ENCODE data around the gene UCKL1.
"Not testable (repeated sequence)": the region's sequence is repeated elsewhere in the genome, so short reads cannot be mapped to it uniquely, and the experiment has no call there.

Gene UCKL1

DNA sequence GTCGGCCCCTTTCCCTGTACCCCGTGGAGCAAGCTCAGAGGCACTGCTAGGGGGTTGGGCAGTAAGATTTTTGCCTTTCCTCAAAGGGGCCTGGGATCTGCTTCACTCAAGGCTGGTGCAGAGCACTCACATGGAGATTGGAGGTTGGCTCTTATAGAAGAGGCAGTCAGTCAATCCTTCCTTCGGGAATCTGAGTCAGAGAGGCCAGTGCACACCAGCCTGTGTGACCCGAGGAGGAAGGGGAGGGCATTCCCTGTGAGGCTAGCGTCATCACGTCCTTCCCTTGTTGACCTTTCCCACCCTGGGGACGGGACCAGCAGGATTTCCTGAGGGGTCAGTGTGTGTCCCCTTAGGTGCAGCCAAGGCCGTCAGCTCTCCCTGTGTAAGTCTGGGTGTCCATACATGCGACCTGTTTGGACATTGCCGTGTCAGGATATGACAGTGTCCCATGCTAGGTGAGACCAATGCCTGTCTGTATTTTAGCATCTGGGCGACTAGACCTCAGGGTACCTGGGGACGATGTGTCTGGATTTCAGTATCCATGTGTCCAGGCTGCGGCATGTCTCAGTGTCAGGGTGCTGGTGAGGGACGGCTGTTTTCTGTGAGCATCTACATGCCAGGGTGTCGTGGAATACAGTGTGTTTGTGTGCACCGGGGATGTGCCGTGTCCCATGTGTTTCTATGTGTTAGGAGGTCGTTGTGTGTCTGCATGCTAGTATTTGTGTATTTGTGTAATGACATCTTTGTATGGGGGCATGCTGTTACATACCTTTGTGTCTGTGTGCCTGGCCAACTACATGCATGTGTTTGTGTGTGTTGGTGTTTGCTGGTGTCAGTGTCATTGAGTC, 16.3 kb upstream of the UCKL1 start:
- H3K9ac ChIP-seq (ENCODE audit: low read depth in 1 of 2, low read length in 2 of 2), result no peak overlapping the region

DNA sequence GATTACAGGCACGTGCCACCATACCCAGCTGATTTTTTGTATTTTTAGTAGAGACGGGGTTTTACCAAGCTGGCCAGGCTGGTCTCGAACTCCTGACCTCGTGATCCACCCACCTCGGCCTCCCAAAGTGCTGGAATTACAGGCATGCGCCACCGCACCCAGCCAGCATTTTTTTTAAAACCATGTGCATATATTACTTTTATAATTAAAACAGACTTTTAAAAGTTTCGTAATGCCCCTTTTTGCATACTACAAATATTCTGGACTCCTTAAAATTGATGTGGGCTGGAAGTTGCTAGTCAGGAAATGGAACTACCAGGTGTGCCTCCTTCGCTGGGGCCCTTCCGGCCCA, 15.7 kb upstream of the UCKL1 start:
- peaks cover 6 to 14% of the 10 kb centered on the region in 2 donors for H3K4me1 ChIP-seq (ENCODE audit: control insufficient read depth in 2 of 2, insufficient read depth in 2 of 2, low read length in 2 of 2)
- H3K36me3 ChIP-seq (ENCODE audit: control insufficient read depth in 2 of 2, insufficient read depth in 2 of 2, low read length in 2 of 2); H3K4me3 ChIP-seq (ENCODE audit: low read length in 2 of 2); H3K9me3 ChIP-seq (ENCODE audit: control insufficient read depth in 2 of 2, low read length in 2 of 2); H3K27me3 ChIP-seq (ENCODE audit: control insufficient read depth in 2 of 2, insufficient read depth in 2 of 2, low read length in 2 of 2); H3K9ac ChIP-seq (ENCODE audit: low read depth in 1 of 2, low read length in 2 of 2); H3K27ac ChIP-seq (ENCODE audit: low read depth in 2 of 2, low read length in 2 of 2): not testable (repeated sequence)

More for the DNA sequence above, 16.3 kb upstream of the UCKL1 start:
- H3K27me3 ChIP-seq (ENCODE audit: control insufficient read depth in 2 of 2, insufficient read depth in 2 of 2, low read length in 2 of 2), result peaks cover 7 to 11% of the 10 kb centered on the region in 2 donors
- peaks cover 6 to 15% of the 10 kb centered on the region in 2 donors for H3K4me1 ChIP-seq (ENCODE audit: control insufficient read depth in 2 of 2, insufficient read depth in 2 of 2, low read length in 2 of 2)
- no peaks in the 10 kb centered on the region for H3K9me3 ChIP-seq (ENCODE audit: control insufficient read depth in 2 of 2, low read length in 2 of 2)
- H3K36me3 ChIP-seq (ENCODE audit: control insufficient read depth in 2 of 2, insufficient read depth in 2 of 2, low read length in 2 of 2), result peaks cover 0 to 4% of the 10 kb centered on the region in 2 donors
- no peak overlapping the region for H3K27ac ChIP-seq (ENCODE audit: low read depth in 2 of 2, low read length in 2 of 2)
- H3K4me3 ChIP-seq (ENCODE audit: low read length in 2 of 2), result no peak overlapping the region

DNA sequence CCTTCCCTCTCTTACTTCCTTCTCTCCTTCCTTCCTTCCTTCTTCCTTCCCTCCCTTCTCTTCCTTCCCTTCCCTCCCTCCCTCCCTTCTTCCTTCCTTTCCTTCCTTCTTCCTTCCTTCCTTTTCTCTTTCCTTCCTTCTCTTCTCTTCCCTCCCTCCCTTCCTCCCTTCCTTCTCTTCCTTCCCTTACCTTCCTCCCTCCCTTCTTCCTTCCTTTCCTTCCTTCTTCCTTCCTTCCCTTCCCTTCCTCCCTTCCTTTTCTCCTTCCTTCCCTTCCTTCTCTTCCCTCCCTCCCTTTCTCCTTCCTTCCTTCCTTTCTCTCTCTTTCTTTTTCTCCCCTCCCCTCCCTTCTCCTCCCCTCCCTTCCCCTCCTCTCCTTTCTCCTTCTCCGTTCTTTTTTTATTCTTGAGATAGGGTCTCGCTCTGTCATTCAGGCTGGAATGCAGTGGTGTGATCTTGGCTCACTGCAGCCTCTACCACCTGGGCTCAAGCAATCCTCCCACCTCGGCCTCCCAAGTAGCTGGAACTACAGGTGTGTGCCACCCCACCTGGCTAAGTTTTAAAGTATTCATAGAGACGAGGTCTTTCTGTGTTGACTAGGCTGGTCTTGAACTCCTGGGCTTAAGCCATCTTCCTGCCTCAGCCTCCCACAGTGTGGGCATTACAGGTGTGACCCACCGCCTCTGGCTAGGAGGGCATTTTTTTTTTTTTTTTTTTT, 14.7 kb upstream of the UCKL1 start:
- H3K9me3 ChIP-seq (ENCODE audit: control insufficient read depth in 2 of 2, low read length in 2 of 2), result no peaks in the 10 kb centered on the region
- H3K4me1 ChIP-seq (ENCODE audit: control insufficient read depth in 2 of 2, insufficient read depth in 2 of 2, low read length in 2 of 2), result peaks cover 6 to 14% of the 10 kb centered on the region in 2 donors
- no peak overlapping the region for H3K9ac ChIP-seq (ENCODE audit: low read depth in 1 of 2, low read length in 2 of 2)
- no peak overlapping the region for H3K27ac ChIP-seq (ENCODE audit: low read depth in 2 of 2, low read length in 2 of 2)
- no peak overlapping the region for H3K4me3 ChIP-seq (ENCODE audit: low read length in 2 of 2)
- peaks cover 0 to 10% of the 10 kb centered on the region in 2 donors for H3K36me3 ChIP-seq (ENCODE audit: control insufficient read depth in 2 of 2, insufficient read depth in 2 of 2, low read length in 2 of 2)
- H3K27me3 ChIP-seq (ENCODE audit: control insufficient read depth in 2 of 2, insufficient read depth in 2 of 2, low read length in 2 of 2), result peaks cover 7 to 8% of the 10 kb centered on the region in 2 donors

DNA sequence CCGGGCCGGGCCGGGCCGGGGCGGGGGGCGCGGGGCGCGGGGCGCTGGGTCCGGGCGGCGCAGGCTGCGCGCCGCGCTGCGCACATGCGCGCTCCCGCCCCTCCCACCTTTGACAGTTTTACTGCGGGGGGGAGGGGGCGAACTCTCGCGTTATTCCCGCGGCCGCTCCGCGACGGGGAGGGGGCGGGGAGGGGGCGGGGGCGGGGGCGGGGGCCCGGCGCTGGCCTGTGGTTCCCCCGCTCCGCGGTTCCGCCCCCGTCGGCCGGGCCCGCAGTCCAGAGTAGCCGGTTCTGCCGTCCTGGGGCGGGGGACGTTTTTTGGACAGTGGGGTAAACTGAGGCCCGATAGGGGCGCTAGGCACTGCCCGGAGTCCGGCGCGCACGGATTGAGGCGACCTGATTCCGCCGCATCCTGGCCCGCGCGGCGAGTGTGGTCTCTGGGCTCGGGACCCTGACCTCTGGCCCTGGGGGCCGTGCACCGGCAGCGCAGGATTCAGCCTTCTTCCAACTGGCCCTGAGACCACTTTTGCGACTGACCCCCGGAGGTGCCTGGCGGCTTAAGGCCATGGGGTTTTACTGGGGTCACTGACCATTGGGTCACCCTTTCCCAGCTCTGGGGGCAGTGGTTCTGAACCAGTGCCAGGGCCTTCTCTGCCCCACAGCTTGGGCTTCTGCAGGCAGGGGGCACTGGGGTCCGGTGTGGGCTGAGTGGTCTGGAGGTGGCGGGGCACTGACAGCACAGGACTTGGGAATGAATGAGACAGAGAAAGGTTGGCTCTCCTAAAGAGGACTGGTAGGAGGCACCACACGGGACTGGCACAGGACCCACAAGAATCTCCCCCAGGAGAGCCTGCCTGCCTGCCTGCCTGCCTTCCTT, 13.9 kb upstream of the UCKL1 start, which contains the start of gene ZNF512B:
TSS of gene ZNF512B (minus strand) at position 93 of the 876 bp plus-strand sequence. CDS start 1,980 bp downstream, outside the sequence.
- Histone ChIP-seq H3K27ac (ENCODE audit: low read depth in 2 of 2, low read length in 2 of 2) (no peak within 1 kb of the TSS), H3K9ac (ENCODE audit: low read depth in 1 of 2, low read length in 2 of 2) (peak within 1 kb of the TSS; percentile 42 to 47), H3K4me3 (ENCODE audit: low read length in 2 of 2) (peak within 1 kb of the TSS; percentile 44 to 65)

DNA sequence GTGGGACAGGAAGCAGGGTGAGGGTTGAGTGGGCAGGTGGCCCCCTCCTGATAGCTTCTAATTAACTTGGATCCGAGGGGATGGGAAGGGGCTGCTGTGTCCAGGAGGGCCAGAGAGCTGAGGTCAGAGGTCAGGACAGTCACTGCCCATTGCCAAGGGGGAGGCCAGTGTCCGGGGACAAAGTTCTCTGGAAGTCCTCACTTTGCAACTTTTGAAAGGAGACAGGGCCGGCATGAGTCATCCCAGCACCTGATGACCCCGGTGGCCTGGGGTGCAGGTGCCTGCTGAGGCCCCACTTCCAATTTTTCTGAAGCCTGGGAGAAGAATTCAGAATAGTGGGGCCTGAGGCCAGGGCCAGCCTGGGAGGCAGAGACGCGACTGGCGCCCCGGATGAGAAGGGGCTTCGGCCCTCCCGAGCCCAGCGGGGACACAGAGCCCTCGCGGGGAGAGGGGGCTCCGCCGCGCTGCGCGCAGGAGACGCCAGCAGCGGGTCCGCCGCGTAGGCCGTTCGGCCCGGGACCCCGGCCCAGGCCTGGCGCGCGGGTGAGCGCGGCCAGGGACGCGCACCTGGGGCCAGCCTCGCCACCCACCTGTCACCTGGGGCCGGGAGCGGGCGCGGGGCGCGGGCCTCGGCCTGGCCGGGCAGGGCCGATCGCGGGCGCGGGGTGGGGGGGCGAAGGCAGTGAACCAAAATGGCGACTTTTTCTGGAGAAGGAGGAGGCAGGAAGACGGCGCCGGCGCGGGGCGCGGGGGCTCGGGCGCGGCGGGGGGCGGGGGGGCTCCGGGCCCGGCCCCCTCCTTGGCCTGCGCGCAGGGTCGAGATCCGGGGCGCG, 12.9 kb upstream of the UCKL1 start:
- peaks cover 0 to 7% of the 10 kb centered on the region in 2 donors for H3K36me3 ChIP-seq (ENCODE audit: control insufficient read depth in 2 of 2, insufficient read depth in 2 of 2, low read length in 2 of 2)
- peak overlapping the region; percentile 44 to 65 for H3K4me3 ChIP-seq (ENCODE audit: low read length in 2 of 2)
- H3K27ac ChIP-seq (ENCODE audit: low read depth in 2 of 2, low read length in 2 of 2), result no peak overlapping the region
- H3K4me1 ChIP-seq (ENCODE audit: control insufficient read depth in 2 of 2, insufficient read depth in 2 of 2, low read length in 2 of 2), result peaks cover 6 to 14% of the 10 kb centered on the region in 2 donors
- peak overlapping the region; percentile 42 to 47 for H3K9ac ChIP-seq (ENCODE audit: low read depth in 1 of 2, low read length in 2 of 2)
- no peaks in the 10 kb centered on the region for H3K9me3 ChIP-seq (ENCODE audit: control insufficient read depth in 2 of 2, low read length in 2 of 2)
- peaks cover 7 to 8% of the 10 kb centered on the region in 2 donors for H3K27me3 ChIP-seq (ENCODE audit: control insufficient read depth in 2 of 2, insufficient read depth in 2 of 2, low read length in 2 of 2)

More for the DNA sequence above, 13.9 kb upstream of the UCKL1 start, which contains the start of gene ZNF512B:
- Histone ChIP-seq H3K27me3 (ENCODE audit: control insufficient read depth in 2 of 2, insufficient read depth in 2 of 2, low read length in 2 of 2) (peaks cover 7 to 8% of the 10 kb centered on the region in 2 donors), H3K36me3 (ENCODE audit: control insufficient read depth in 2 of 2, insufficient read depth in 2 of 2, low read length in 2 of 2) (peaks cover 0 to 7% of the 10 kb centered on the region in 2 donors), H3K9me3 (ENCODE audit: control insufficient read depth in 2 of 2, low read length in 2 of 2) (no peaks in the 10 kb centered on the region), H3K4me1 (ENCODE audit: control insufficient read depth in 2 of 2, insufficient read depth in 2 of 2, low read length in 2 of 2) (peaks cover 6 to 14% of the 10 kb centered on the region in 2 donors)

DNA sequence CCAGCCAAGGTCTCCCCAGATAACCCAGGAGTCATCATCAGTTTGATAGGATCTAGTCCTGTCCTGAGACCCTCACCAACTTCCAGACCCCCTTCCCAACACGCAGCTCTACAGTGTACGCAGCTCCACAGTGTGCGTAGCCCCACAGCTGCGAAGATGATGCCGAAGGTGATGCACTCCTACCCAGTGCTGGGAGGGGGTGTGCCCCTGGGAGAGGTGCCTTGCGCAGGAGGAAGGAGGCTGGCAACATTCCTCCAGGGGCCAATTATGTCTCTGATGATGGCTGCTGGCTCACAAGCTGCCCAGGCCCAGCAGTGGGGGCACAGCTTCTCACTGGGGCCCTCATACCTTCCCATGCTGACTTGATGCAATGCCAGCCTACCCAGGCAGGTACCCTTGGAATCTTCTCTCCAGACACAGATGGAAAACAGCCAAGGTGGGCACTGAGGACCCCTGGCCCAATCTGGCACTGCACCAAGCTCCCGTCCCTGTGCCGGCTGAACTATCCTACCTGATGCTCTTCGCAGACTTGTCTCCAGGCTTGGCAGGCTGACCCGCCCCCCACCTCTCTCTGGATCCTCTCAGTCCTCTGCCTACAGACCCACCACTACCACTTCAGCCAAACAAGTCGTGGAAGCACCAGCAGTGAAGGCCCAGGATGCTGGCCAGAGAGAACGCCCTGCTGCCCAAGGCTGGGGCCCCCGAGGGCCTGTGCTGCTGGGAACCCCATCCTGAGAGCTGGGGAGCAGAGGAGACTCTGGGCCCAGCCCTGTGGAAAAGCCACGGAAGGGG, 12.1 kb upstream of the UCKL1 start:
- no peaks in the 10 kb centered on the region for H3K9me3 ChIP-seq (ENCODE audit: control insufficient read depth in 2 of 2, low read length in 2 of 2)
- H3K27ac ChIP-seq (ENCODE audit: low read depth in 2 of 2, low read length in 2 of 2), result no peak overlapping the region
- no peak overlapping the region for H3K9ac ChIP-seq (ENCODE audit: low read depth in 1 of 2, low read length in 2 of 2)
- H3K4me1 ChIP-seq (ENCODE audit: control insufficient read depth in 2 of 2, insufficient read depth in 2 of 2, low read length in 2 of 2), result peaks cover under 1 to 10% of the 10 kb centered on the region in 2 donors
- peaks cover 0 to 7% of the 10 kb centered on the region in 2 donors for H3K36me3 ChIP-seq (ENCODE audit: control insufficient read depth in 2 of 2, insufficient read depth in 2 of 2, low read length in 2 of 2)
- peaks cover 7 to 8% of the 10 kb centered on the region in 2 donors for H3K27me3 ChIP-seq (ENCODE audit: control insufficient read depth in 2 of 2, insufficient read depth in 2 of 2, low read length in 2 of 2)
- peak overlapping the region in 1 of 2 donors; percentile 65 for H3K4me3 ChIP-seq (ENCODE audit: low read length in 2 of 2)

DNA sequence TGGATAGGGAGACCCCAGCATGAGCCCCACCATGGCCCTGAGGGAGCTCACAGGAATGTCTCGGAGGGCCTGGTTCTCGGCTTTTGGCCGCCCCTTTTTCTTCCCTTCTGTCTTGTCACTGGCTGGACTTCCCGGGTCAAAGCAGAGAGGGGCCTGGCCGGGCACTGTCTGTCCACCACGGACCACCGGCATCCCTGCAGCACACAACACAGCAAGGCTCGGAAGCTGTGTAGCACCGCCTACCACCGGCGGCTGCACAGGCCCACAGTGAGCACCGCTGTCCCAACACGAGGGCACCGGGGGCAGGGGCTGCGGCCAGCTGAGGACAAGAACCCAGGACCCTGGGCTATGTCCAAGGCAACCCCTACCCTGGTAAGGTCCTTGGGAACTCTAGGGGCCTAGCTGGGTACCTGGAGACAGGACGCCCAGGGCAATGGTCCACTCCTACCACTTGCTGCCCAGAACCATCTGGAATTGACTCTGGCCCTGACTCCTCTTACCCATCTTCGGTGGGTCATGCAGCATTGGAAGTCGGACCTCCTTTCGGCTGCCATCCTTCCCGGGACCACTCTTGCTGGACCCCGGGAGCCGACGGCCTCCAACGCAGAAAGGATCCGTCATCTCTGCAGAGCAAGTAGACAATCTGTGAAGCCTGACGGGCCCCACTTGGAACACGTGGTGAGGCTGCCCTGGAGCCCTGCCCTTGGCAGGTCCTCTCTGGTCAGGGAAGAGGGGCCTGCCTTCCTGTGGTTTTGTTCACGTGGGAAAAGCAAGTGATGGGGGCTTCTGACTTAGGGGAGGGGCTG, 11.3 kb upstream of the UCKL1 start:
- Histone ChIP-seq H3K9me3 (ENCODE audit: control insufficient read depth in 2 of 2, low read length in 2 of 2) (no peaks in the 10 kb centered on the region), H3K4me1 (ENCODE audit: control insufficient read depth in 2 of 2, insufficient read depth in 2 of 2, low read length in 2 of 2) (peaks cover 0 to 9% of the 10 kb centered on the region in 2 donors), H3K27ac (ENCODE audit: low read depth in 2 of 2, low read length in 2 of 2) (no peak overlapping the region), H3K27me3 (ENCODE audit: control insufficient read depth in 2 of 2, insufficient read depth in 2 of 2, low read length in 2 of 2) (peaks cover 7 to 8% of the 10 kb centered on the region in 2 donors), H3K9ac (ENCODE audit: low read depth in 1 of 2, low read length in 2 of 2) (no peak overlapping the region), H3K36me3 (ENCODE audit: control insufficient read depth in 2 of 2, insufficient read depth in 2 of 2, low read length in 2 of 2) (peaks cover 0 to 7% of the 10 kb centered on the region in 2 donors), H3K4me3 (ENCODE audit: low read length in 2 of 2) (no peak overlapping the region)

DNA sequence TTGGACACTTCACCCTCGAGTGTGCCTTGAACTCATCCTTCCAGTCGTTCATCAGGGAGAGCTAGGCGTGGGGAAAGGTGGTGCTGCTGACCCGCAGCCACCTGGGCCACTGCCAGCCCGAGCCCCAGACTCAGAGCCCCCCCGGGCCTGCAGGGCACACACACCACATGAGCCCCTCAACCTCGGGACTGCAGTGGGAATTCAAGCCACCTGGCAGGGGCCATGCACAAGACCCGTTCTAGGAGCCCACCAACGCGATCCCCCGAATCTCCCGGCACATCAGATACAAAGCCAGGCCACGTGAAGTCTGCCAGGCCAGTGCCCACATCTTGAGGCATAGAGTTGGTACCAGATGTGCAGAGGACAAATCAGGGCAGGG, 10.7 kb upstream of the UCKL1 start:
- H3K9ac ChIP-seq (ENCODE audit: low read depth in 1 of 2, low read length in 2 of 2), result no peak overlapping the region
- H3K27ac ChIP-seq (ENCODE audit: low read depth in 2 of 2, low read length in 2 of 2), result no peak overlapping the region
- H3K4me1 ChIP-seq (ENCODE audit: control insufficient read depth in 2 of 2, insufficient read depth in 2 of 2, low read length in 2 of 2), result peaks cover 0 to 9% of the 10 kb centered on the region in 2 donors
- H3K27me3 ChIP-seq (ENCODE audit: control insufficient read depth in 2 of 2, insufficient read depth in 2 of 2, low read length in 2 of 2), result peaks cover 7 to 8% of the 10 kb centered on the region in 2 donors
- H3K4me3 ChIP-seq (ENCODE audit: low read length in 2 of 2), result no peak overlapping the region
- peaks cover 0 to 7% of the 10 kb centered on the region in 2 donors for H3K36me3 ChIP-seq (ENCODE audit: control insufficient read depth in 2 of 2, insufficient read depth in 2 of 2, low read length in 2 of 2)
- no peaks in the 10 kb centered on the region for H3K9me3 ChIP-seq (ENCODE audit: control insufficient read depth in 2 of 2, low read length in 2 of 2)

All from mucosa of rectum (tissue), 2 donors.